Neutrophil (primary cell): ENCODE measurements around the gene TLE2.
"Not testable (repeated sequence)": the region's sequence is repeated elsewhere in the genome, so short reads cannot be mapped to it uniquely, and the experiment has no call there.

Experiments used
- H3K27ac ChIP-seq: fragments of 200-600 bp; sonication (generic); 2 replicates; pipeline ENCODE4 v1.5.1; 2016; ENCODE audit warnings: mild to moderate bottlenecking, moderate library complexity
- H3K27me3 ChIP-seq: fragments of 200-600 bp; sonication (generic); 2 replicates; pipeline ENCODE4 v1.6.0; 2016; ENCODE audit warnings: mild to moderate bottlenecking
- H3K36me3 ChIP-seq: fragments of 200-600 bp; sonication (generic); 2 replicates; pipeline ENCODE4 v1.5.1; 2017
- H3K4me1 ChIP-seq, 2 experiments: fragments of 200-600 bp in 1 of 2; sonication (generic) in 1 of 2; 1 replicate in 1 of 2; 2 replicates in 1 of 2; pipeline versions ENCODE4 v1.5.1 to v1.6.1; 2013 to 2016; ENCODE audit warnings: low read depth in 1 of 2, low read length in 1 of 2, mild to moderate bottlenecking in 1 of 2, moderate library complexity in 1 of 2; ENCODE audit not compliant: control insufficient read depth in 1 of 2, insufficient read depth in 1 of 2
- H3K4me3 ChIP-seq, 2 experiments: fragments of 200-600 bp in 1 of 2; sonication (generic) in 1 of 2; 1 replicate in 1 of 2; 2 replicates in 1 of 2; pipeline ENCODE4 v1.5.1; 2013 to 2016; ENCODE audit warnings: low read depth in 1 of 2, low read length in 1 of 2, mild to moderate bottlenecking in 1 of 2, moderate library complexity in 1 of 2
- H3K9me3 ChIP-seq: fragments of 200-600 bp; sonication (generic); 2 replicates; pipeline ENCODE4 v1.5.1; 2016
- CTCF ChIP-seq: fragments of 200-600 bp; sonication (generic); IDR thresholded peaks from 2 replicates; pipeline ENCODE4 v1.5.1; 2016; ENCODE audit warnings: antibody characterized with exemption

TLE2 gene

DNA sequence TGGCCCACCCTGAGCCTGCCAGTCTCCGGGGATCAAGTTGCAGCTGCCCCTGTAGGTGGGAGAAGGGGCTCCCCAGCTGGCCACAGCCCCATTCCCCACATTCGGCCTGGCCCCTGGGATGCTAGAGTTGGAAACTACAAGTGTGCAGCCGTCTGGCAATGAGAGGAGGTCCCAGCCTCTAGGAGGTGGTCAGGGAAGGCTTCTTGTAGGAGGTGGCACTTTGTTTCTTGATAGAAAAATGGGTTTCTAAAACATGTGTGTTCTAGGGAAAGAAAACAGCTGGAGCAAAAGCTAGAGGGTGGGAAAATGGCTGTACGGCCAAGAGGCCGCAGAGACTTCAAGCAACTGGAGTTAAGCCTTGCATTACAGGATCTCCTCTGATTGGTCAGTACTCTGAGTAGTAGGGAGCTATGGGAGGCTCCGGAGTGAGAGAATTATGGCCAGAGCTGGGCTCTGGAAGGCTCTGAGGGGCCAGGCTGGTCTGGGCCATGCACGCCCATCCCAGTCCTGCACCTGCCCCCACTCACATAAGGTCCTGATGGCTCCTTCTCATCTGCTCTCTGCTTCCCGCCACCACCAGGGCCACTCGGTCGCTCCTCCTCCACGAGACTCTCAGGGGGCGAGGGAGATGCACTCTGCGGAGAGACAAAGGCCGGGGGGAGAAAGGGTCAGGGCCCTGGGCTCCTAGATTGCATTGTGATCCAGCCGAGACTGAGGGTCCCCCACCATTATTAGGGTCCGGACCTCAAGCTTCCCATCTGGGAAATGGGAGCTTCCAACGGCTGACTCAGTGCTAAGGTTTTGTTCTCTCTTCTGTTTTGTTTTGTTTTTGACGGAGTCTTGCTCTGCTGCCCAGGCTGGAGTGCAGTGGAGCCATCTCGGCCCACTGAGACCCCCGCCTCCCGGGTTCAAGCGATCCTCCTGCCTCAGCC lies 13.7 kb downstream of the TLE2 start:
- TF ChIP-seq CTCF = no peak
- Histone ChIP-seq H3K27ac (no peak overlapping the region), H3K27me3 (no peaks in the 10 kb centered on the region), H3K9me3 (no peaks in the 10 kb centered on the region), H3K36me3 (no peaks in the 10 kb centered on the region), H3K4me3 (no peak overlapping the region), H3K4me1 (no peaks in the 10 kb centered on the region)

DNA sequence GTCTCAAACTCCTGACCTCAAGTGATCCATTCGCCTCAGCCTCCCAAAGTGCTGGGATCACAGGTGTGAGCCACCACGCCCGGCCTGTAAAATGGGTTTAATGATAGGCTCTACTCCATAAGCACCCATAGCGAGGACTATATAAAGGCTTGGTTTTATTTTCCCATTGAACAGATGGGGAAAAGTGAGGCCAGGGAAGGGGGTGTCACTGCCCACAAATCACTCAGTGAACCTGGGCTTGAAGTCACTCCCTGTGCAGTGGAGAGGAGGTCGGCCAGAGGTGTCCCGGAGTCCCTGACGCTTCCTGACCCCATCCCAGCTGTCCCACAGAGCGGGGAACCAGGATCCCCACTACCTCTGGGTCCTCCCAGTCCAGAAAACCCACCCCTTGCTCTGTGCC lies 14.9 kb downstream of the TLE2 start:
- Histone ChIP-seq H3K9me3 (no peaks in the 10 kb centered on the region), H3K4me1 (no peaks in the 10 kb centered on the region), H3K27ac (no peak overlapping the region), H3K4me3 (no peak overlapping the region), H3K36me3 (no peaks in the 10 kb centered on the region), H3K27me3 (no peaks in the 10 kb centered on the region)
- TF ChIP-seq CTCF = no peak

GRCh38 chr19:3013263-3013725 lies 15.8 kb downstream of the TLE2 start:
- Histone ChIP-seq H3K36me3 (no peaks in the 10 kb centered on the region), H3K4me1 (no peaks in the 10 kb centered on the region), H3K27me3 (no peaks in the 10 kb centered on the region), H3K4me3 (no peak overlapping the region), H3K9me3 (no peaks in the 10 kb centered on the region), H3K27ac (no peak overlapping the region)
- no peak for TF ChIP-seq CTCF

DNA sequence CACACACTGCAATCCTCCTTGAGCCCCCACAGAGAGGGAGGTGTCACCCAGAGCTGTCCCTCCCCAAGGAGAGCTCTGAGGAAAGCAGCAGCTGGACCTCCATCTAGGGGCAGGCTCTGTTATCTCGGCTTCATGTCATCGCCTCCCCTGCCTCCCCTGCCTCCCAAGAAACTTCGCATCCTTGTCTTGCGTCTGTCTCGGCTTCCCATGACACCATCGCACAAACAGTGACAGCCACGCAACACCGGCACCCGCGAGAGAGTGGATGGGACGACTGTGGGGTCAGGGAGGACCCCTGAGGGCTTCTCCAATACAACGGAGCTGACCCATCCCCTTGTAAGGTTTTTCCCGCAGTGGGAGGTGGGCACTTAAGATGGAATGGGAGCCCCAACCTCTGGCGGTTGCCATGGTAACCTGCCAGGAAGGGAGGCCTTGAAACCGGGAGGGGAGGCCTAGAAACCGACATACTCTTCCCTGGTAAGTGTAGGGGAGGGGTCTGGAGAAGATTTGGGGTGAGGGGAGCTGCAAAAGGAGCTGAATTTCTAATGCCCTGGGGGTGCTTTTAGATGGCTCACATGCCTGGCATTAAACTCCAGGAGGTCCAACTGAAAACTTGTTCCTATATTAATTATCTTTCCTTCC lies 16.3 kb downstream of the TLE2 start:
- H3K27ac ChIP-seq = no peak overlapping the region
- no peaks in the 10 kb centered on the region for H3K36me3 ChIP-seq
- no peaks in the 10 kb centered on the region for H3K27me3 ChIP-seq
- H3K4me1 ChIP-seq = no peaks in the 10 kb centered on the region
- no peaks in the 10 kb centered on the region for H3K9me3 ChIP-seq
- no peak overlapping the region for H3K4me3 ChIP-seq
- TF ChIP-seq CTCF = no peak

DNA sequence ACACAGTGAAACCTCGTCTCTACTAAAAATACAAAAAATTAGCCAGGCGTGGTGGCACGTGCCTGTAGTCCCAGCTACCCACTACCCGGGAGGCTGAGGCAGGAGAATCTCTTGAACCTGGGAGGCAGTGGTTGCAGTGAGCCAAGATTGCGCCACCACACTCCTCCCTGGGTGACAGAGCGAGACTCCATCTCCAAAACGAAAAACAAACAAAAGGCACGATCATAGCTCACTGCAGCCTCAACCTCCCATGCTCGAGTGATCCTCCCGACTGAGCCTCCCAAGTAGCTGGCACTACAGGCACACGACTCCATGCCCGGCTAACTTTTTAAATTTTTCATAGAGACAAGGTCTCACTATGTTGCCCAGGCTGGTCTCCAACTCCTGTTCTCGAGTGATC lies 17.0 kb downstream of the TLE2 start:
- not testable (repeated sequence) for H3K9me3 ChIP-seq, H3K4me3 ChIP-seq, H3K27me3 ChIP-seq, H3K4me1 ChIP-seq, H3K27ac ChIP-seq, H3K36me3 ChIP-seq

DNA sequence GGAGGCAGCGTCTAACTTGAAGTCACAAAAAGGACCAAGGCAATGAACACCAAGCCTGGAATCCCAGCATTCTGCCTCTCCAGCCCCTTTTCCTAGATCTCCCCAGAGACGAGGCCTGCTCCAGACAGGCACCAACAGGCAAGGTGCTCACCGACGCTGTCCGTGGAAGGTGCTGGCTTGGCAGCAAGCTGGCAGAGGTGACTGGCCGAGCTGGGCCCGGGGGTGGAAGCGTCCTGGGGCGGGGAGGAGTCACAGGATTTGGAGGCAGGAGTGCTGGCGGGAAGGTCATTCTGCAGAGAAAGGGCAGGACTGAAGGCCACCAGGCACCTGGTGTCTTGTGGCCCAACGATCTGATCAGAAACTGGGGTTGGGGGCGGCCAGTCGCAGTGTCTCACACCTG lies 18.2 kb downstream of the TLE2 start:
- H3K27ac ChIP-seq = no peak overlapping the region
- H3K4me1 ChIP-seq = no peaks in the 10 kb centered on the region
- H3K4me3 ChIP-seq = no peak overlapping the region
- TF ChIP-seq CTCF = no peak
- no peaks in the 10 kb centered on the region for H3K27me3 ChIP-seq
- no peaks in the 10 kb centered on the region for H3K36me3 ChIP-seq
- no peaks in the 10 kb centered on the region for H3K9me3 ChIP-seq
